ENCODE results near the gene ABCB9.

- TF ChIP-seq TBP (IDR thresholded peaks at IDR 0.05; ENCODE audit: low read depth, low read length) (no peak), CTCF (IDR thresholded peaks at IDR 0.05; ENCODE audit: control extremely low read depth in 1 of 3, insufficient read depth in 1 of 3, low read depth in 1 of 3, low read length in 3 of 3) (no peak), EP300 (IDR thresholded peaks at IDR 0.05; ENCODE audit: borderline replicate concordance in 1 of 2, low read depth in 2 of 2, low read length in 2 of 2) (no peak), CBX8 (IDR thresholded peaks at IDR 0.05; ENCODE audit: borderline replicate concordance, low read depth, low read length) (no peak), MAX (IDR thresholded peaks at IDR 0.05) (no peak), CREB1 (IDR thresholded peaks at IDR 0.05) (no peak), YY1 (IDR thresholded peaks at IDR 0.05; ENCODE audit: low read depth, low read length) (no peak), EZH2 (IDR thresholded peaks at IDR 0.05; ENCODE audit: low read depth, low read length, severe bottlenecking) (no peak)
Observed at GRCh38 chr12:122986258-122986871, 20.1 kb upstream of the ABCB9 start.

Data from H1 (cell line).